HUES64 (cell line): ENCODE results near the gene TNNI2.

Source experiments
- H3K27ac ChIP-seq: 2 replicates; pipeline ENCODE4 v1.7.0; 2013; ENCODE audit warnings: low read depth, low read length, inconsistent platforms
- H3K27me3 ChIP-seq: 2 replicates; pipeline ENCODE4 v1.6.1; 2013; ENCODE audit warnings: mild to moderate bottlenecking, low read length; ENCODE audit not compliant: insufficient read depth
- H3K36me3 ChIP-seq: 2 replicates; pipeline ENCODE4 v1.6.1; 2013; ENCODE audit warnings: mild to moderate bottlenecking, low read length; ENCODE audit not compliant: insufficient read depth
- H3K4me1 ChIP-seq: 2 replicates; pipeline ENCODE4 v1.6.1; 2013; ENCODE audit warnings: mild to moderate bottlenecking, low read length, moderate library complexity; ENCODE audit not compliant: insufficient read depth
- H3K4me3 ChIP-seq: 2 replicates; pipeline ENCODE4 v1.5.1; 2013; ENCODE audit warnings: mild to moderate bottlenecking, low read length, moderate library complexity
- H3K9ac ChIP-seq: 2 replicates; pipeline ENCODE4 v1.6.1; 2013; ENCODE audit warnings: mild to moderate bottlenecking, low read depth, low read length
- H3K9me3 ChIP-seq: 2 replicates; pipeline ENCODE4 v1.6.1; 2013; ENCODE audit warnings: low read depth, low read length; ENCODE audit not compliant: insufficient read depth
- WGBS: fragments of 150-250, 120-280 bp; methylation state at CpG from one replicate; pipeline ENCODE4 v1.1.7; 2013; ENCODE audit warnings: missing lambda C conversion rate; 5-methylcytosine and 5-hydroxymethylcytosine counted together

TNNI2 gene

DNA sequence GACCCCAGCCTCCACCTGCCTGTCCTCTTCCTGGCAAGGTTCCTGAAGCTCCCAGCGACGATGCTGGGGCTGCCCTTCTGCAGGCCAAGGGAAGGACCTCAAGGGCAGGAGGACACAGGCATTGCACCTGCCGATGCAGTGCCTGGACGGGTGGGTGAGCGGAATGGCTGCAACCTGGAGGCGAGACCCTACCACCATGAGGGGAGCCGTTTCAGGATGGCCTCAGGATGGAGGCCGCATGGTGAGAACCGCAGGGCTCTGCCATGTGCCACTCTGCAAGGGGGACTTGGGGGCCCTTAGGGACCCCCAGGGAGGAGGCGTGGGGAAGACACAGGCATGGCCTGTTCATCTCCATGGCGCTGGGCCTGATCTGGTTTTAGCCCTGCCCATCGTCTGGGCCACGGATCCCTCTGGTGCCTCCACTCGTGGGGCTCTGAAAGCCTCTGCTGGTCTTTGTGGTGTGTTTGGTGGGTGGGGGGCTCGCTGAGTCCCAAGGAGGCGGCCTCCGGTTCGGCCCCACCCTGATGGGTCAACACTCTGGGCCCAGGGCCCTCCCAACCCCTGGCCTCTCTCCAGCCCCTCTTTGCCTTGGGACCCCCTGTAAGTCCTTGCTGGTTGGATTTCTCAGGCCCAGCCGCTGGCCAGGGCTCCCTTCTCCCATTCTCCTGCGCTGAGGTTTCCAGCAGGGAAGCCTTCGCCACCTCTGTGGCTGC lies 12.8 kb downstream of the TNNI2 start:
- H3K36me3 ChIP-seq = no peaks in the 10 kb centered on the region
- H3K9ac ChIP-seq = no peak overlapping the region
- 93% methylated on average over 21 of the region's 21 CpGs for WGBS
- H3K4me3 ChIP-seq = no peak overlapping the region
- no peaks in the 10 kb centered on the region for H3K9me3 ChIP-seq
- no peak overlapping the region for H3K27ac ChIP-seq
- no peaks in the 10 kb centered on the region for H3K27me3 ChIP-seq
- H3K4me1 ChIP-seq = no peaks in the 10 kb centered on the region

DNA sequence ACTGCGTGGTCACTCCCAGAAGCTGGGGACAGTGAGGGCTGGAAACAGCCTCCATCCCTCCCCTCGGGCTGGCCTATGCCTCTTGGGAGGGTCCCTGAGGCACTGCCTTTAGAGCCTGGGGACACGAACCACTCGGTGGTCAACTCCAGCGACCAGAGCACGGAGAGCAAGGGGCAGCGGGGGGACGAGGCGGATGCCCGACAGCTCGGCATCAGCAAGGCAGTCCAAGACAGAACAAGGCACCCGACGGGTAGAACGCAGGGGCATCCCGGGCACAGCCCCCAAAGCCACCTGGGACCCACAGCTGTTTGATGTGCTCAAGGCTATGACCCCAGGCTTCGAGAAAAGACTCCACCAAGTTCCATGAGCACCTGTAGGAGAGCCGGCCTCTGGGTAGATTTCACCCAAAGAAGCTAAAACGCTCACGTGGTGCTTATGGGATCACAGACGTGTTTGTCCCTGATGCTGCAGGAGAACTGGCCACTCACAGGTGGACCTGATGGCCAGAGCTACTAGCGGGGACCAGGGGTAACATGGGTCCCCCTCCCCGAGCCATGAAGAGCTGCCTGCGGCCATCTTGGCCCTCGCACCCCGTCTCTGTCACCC lies 13.6 kb downstream of the TNNI2 start:
- Histone ChIP-seq H3K4me1 (no peaks in the 10 kb centered on the region), H3K9me3 (no peaks in the 10 kb centered on the region), H3K27me3 (no peaks in the 10 kb centered on the region), H3K9ac (no peak overlapping the region), H3K27ac (no peak overlapping the region), H3K36me3 (no peaks in the 10 kb centered on the region), H3K4me3 (no peak overlapping the region)
- 93% methylated on average over 25 of the region's 25 CpGs for WGBS

DNA sequence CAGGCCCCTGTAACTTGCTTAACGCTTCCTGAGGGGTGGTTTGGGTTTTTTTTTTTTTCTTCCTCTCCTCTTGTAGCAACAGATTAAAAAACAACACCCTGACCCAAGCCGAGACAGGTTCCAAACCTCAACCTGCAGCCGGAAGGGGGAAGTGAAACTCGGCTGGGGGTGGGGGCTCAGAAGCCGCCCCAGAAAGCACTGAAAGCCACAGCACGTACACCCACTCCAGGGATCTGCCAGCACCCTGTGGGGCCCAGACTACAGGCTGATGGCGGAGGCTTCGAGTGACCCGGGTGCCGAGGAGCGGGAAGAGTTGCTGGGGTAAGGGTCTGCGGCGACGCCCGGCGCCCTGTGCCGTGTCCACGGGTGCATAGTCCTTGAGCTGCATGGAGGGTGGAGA lies 14.1 kb downstream of the TNNI2 start, which contains the start of gene LSP1:
Gene LSP1, plus strand, starts transcription at position 208 of the 400 bp plus-strand sequence. Its CDS starts 61 bp downstream, at position 269.
- H3K27ac ChIP-seq = no peak within 1 kb of the TSS
- 88% methylated on average over 17 of the region's 18 CpGs for WGBS
- no peaks in the 10 kb centered on the region for H3K36me3 ChIP-seq
- H3K4me3 ChIP-seq = no peak within 1 kb of the TSS
- no peak within 1 kb of the TSS for H3K9ac ChIP-seq
- no peaks in the 10 kb centered on the region for H3K9me3 ChIP-seq
- H3K27me3 ChIP-seq = no peaks in the 10 kb centered on the region
- H3K4me1 ChIP-seq = no peaks in the 10 kb centered on the region

DNA sequence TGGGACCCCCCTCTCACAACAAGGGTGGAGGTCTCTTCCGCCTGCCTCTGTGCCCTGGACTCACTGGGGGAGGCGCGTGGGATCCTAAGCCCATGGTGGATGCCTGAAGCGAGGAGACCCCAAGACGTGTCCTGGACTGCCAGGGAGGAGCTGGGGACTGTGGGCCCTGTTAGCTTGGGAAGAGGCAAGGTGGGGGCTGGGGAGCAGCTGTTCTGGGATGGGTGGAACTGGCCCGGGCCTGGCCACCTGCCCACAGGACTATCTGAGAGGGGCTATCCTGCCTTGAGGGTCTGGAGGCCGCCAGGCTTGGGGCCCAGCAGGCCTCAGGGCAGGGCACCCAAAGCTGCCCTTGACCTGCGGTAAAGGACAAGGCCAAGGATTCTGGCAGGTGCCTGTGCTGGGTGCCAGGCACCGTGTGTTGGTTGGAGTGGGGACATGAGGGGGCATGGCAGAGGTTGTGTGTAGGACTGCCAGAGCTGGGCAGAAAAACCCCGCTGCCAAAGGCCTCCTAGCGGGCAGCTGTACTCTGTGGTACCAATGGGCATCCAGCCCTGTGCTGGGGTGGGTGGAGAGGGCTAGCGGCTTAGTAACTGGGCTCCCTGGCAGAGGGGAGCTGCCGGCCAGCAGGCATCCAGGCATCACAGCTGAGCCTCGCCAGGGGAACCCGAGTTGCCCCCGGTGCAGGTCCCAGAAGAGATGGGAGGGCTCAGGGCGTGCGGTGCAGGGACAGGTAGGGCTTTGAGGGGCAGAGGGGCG lies 14.8 kb downstream of the TNNI2 start:
- no peaks in the 10 kb centered on the region for H3K27me3 ChIP-seq
- no peak overlapping the region for H3K4me3 ChIP-seq
- no peaks in the 10 kb centered on the region for H3K4me1 ChIP-seq
- no peaks in the 10 kb centered on the region for H3K9me3 ChIP-seq
- WGBS = 93% methylated on average over 19 of the region's 19 CpGs
- no peaks in the 10 kb centered on the region for H3K36me3 ChIP-seq
- no peak overlapping the region for H3K27ac ChIP-seq
- no peak overlapping the region for H3K9ac ChIP-seq

DNA sequence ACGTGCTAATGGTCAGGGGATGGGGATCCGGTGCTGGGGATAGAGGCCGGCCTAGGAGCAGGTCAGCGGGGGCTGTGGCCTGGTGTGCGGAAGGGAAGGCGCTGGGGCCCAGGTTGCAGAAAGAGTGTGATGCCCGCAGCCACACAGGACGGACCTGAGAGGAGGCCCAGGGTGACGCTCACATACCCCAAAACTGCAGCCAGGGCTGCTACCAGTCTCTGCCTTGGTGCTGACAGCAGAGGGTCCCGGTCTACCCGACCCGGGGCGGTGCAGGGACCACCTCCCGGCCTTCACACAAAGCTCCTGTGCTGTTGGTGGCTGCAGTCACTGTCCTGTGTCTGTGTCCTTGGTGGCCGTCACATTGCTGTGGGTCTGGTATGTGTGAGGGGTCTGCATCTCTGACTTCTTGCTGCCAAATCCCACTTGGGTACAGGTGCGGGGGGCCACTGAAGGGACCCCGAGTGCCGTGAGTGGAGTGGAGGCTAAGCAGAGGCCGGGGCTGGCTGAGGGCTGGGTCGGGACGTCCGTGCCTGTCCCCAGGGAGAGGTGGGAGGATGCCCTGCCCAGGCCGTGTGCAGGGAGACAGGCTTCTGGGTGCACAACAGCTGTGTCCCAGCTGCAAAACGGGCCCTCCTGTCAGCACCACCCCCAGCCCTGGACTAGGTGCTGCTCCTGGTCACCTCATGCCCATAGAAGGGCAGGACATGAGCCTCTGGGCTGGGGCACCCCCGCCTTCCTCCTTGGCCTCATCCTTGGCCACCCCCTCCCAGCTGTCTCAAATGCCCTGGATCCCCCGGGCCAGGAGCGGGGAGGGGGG lies 15.6 kb downstream of the TNNI2 start:
- Histone ChIP-seq H3K4me1 (no peaks in the 10 kb centered on the region), H3K9ac (no peak overlapping the region), H3K27ac (no peak overlapping the region), H3K9me3 (no peaks in the 10 kb centered on the region), H3K27me3 (no peaks in the 10 kb centered on the region), H3K4me3 (no peak overlapping the region), H3K36me3 (no peaks in the 10 kb centered on the region)
- 92% methylated on average over 27 of the region's 27 CpGs for WGBS

DNA sequence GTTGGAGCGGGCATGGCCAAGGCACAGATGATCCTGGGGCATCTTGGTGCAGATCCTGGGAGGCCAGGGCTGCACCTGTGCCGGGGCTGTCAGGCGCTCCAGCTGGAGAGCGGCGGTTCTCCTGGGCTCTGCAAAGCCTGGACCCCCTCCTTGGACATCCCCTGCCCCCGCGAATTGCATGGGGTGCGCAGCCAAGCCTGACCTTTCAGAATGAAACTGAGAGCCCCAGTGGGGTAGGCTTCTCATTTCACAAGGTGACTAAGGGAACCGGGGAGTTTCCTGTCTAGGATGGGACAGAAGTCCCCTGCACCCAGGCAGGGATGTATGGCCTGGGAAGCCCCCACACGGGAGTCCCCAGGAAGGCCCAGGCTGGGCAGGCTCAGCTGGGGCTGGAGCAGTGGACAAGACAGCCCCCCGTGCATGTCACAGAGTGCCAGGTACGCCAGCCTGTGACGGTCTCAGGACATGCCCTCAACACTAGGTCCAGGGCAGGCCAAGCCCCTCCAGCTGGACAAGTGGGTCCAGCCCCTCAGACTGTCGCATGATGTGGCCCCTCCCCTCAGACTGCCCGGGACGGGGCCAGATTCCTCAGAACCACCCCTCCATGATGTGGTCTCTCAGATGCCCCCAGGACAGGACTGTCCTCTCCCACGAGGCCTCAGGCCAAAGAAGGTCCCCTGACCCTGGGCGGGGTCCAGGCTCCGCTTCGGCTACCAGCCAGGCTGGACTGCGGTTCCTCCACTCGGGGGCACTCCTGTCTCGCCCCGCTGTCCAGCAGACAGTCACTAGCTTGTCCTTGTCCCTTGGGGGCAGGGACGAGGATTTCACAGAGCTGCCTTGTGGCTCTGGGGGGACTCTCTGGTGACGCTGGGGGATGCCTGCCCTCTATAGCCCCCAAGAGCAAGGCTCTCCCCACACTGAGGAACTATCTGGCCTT lies 16.4 kb downstream of the TNNI2 start:
- Histone ChIP-seq H3K9ac (no peak overlapping the region), H3K9me3 (no peaks in the 10 kb centered on the region), H3K4me1 (no peaks in the 10 kb centered on the region), H3K36me3 (no peaks in the 10 kb centered on the region), H3K4me3 (no peak overlapping the region), H3K27ac (no peak overlapping the region), H3K27me3 (no peaks in the 10 kb centered on the region)
- WGBS = 87% methylated on average over 26 of the region's 26 CpGs

DNA sequence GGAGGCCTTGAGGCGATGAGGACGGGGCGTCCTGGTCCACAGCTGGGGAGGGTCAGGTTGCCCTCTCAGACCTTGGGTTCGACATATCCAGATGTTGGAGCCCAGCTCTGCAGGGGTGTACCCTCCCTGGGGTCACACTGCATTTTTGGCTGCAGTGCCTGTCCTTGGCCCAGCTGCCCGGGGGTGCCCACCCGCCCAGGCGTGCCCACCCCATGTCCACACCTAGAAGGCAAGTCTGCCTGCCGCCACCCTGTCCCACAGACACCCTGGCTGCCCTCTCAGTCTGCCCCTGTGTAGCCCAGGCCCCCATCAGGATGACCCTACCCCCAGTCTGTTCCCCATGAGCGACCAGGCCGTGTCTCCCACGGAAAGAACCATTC lies 17.1 kb downstream of the TNNI2 start:
- H3K27me3 ChIP-seq = no peaks in the 10 kb centered on the region
- WGBS = 95% methylated on average over 11 of the region's 11 CpGs
- H3K9ac ChIP-seq = no peak overlapping the region
- H3K36me3 ChIP-seq = no peaks in the 10 kb centered on the region
- no peak overlapping the region for H3K4me3 ChIP-seq
- no peak overlapping the region for H3K27ac ChIP-seq
- no peaks in the 10 kb centered on the region for H3K4me1 ChIP-seq
- H3K9me3 ChIP-seq = no peaks in the 10 kb centered on the region

DNA sequence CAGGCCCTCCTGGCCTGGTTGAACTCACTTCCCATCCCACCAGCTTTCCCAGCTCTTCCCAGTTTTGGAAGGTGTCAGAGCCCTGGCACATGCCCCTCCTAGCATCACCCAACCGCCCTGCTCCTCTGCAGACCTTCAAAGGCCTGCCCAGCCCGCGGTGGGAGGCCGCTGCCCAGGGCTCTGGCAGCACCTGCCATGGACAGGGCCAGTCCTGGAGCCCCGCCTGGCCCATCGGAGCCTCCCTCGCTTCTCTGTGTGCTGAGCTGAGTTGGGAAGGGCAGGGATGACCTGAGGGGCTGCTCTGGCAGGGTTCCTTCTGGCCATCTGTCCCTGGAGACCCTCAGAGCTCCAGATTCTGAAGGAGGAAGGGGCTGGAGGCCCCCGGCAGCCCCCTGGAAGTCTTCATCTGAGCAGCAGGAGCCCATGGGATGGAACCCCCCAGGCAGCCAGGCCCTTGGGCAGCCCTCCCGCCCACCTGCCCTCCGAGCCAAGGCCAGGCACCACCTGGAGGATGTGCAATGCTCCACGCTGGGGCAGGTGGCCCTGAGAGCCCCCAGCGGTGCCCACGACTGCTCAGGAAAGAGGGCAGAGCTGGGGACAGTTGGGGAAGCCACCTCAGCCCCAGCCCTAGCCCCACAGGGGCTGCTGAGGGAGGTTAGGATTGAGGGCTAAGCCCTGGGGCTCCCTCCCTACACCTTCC lies 17.7 kb downstream of the TNNI2 start:
- Histone ChIP-seq H3K9me3 (no peaks in the 10 kb centered on the region), H3K9ac (no peak overlapping the region), H3K4me3 (no peak overlapping the region), H3K4me1 (no peaks in the 10 kb centered on the region), H3K27ac (no peak overlapping the region), H3K36me3 (no peaks in the 10 kb centered on the region), H3K27me3 (no peaks in the 10 kb centered on the region)
- WGBS = 92% methylated on average over 13 of the region's 13 CpGs

DNA sequence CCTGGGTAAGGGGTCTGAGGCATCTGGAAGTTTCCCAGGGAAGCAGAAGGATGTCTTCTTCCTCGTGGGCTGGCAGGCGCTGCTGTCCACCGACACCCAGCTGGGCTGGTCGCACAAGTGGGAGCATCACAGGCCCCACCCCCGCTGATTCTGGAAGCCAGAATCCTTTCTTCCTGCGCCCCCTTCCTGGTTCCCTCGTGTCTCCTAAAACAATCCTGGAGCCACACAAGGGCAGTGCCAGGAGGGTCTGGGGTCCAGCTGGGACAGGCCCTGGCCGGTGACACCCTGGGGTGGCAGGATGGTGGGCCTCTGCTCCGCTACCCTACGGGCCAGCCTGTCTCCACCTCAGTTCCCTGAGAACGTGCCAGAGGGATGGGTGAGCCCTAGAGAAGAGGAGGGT lies 18.3 kb downstream of the TNNI2 start:
- H3K27me3 ChIP-seq = no peaks in the 10 kb centered on the region
- H3K9ac ChIP-seq = no peak overlapping the region
- no peaks in the 10 kb centered on the region for H3K36me3 ChIP-seq
- H3K27ac ChIP-seq = no peak overlapping the region
- no peaks in the 10 kb centered on the region for H3K9me3 ChIP-seq
- no peaks in the 10 kb centered on the region for H3K4me1 ChIP-seq
- no peak overlapping the region for H3K4me3 ChIP-seq
- WGBS = 90% methylated on average over 11 of the region's 11 CpGs

DNA sequence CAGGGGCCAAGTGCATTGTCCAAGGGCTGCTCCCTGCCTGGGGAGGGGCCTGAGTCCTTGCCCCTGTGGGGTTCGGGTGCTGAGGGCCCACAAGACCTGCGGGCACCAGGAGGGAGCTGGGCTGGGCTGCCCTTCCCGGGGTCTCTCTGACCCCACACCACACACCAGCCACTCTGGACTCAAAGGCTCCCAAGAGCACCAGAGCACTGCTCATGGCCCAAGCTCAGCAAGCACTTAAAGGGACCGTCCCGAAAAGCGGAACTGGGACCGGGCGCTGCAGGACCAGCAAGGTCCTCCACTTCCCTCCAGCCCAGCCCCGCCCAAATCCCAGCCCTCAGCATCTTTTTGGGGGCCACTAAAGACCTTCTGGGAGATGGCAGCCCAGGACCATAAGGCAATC lies 19.4 kb downstream of the TNNI2 start:
- Histone ChIP-seq H3K9me3 (no peaks in the 10 kb centered on the region), H3K9ac (no peak overlapping the region), H3K4me1 (no peaks in the 10 kb centered on the region), H3K4me3 (no peak overlapping the region), H3K27ac (no peak overlapping the region), H3K27me3 (no peaks in the 10 kb centered on the region), H3K36me3 (no peaks in the 10 kb centered on the region)
- 96% methylated on average over 9 of the region's 9 CpGs for WGBS
